K562 (cell line): ENCODE data around the gene GNGT2. TPM values are rescaled to one million over a fixed set of nuclear protein-coding genes. Genes with fewer than 3 reads are reported as not detected.

ENCODE experiments used
- CREBBP ChIP-seq: IDR thresholded peaks from one replicate; pipeline ENCODE4 v1.6.1; 2012; ENCODE audit warnings: low read depth, mild to moderate bottlenecking, control low read depth, inconsistent platforms, low read length
- DMBX1 ChIP-seq: fragments of 250-450 bp; sonication (Bioruptor Pico); IDR thresholded peaks from 2 replicates; pipeline ENCODE4 v1.8.0; 2022; ENCODE audit warnings: inconsistent platforms, mild to moderate bottlenecking, moderate library complexity, borderline replicate concordance
- ETV6 ChIP-seq, 3 experiments: fragments of 150-350 bp in 1 of 3; sonication (generic) in 1 of 3; formaldehyde crosslinking in 1 of 3; IDR thresholded peaks; 2 replicates each; pipeline versions ENCODE4 v1.6.1 to v1.8.0; 2014 to 2022; ENCODE audit warnings: borderline replicate concordance in 2 of 3, low read depth in 2 of 3, antibody characterized with exemption in 1 of 3, low read length in 1 of 3, mild to moderate bottlenecking in 1 of 3, missing genetic modification reagents in 1 of 3
- FOXM1 ChIP-seq, 2 experiments: fragments of 450-650 bp in 1 of 2; sonication (generic) in 1 of 2; formaldehyde crosslinking in 1 of 2; IDR thresholded peaks; 2 replicates each; pipeline versions ENCODE4 v1.6.1 to v1.9.0; 2017 to 2022; ENCODE audit warnings: low read depth in 2 of 2, mild to moderate bottlenecking in 2 of 2, missing genetic modification reagents in 1 of 2, moderate library complexity in 1 of 2
- MED1 ChIP-seq: sonication (generic); formaldehyde crosslinking; IDR thresholded peaks from 2 replicates; pipeline ENCODE4 v1.8.1; 2023; ENCODE audit warnings: missing genetic modification reagents, borderline replicate concordance
- NR2C2 ChIP-seq, 2 experiments: fragments of 200-800 bp in 1 of 2; sonication (Bioruptor generic) in 1 of 2; sonication (generic) in 1 of 2; formaldehyde crosslinking in 1 of 2; IDR thresholded peaks; 2 replicates each; pipeline versions ENCODE4 v1.6.1 to v1.8.0; 2016 to 2022; ENCODE audit warnings: mild to moderate bottlenecking in 1 of 2, missing compliant biosample characterization in 1 of 2, missing genetic modification characterization in 1 of 2, missing genetic modification reagents in 1 of 2
- NRF1 ChIP-seq, 2 experiments: fragments of 450-650 bp; IDR thresholded peaks in 1 of 2; conservative IDR thresholded peaks in 1 of 2; 2 replicates each; pipeline ENCODE4 v1.6.1; 2014; ENCODE audit warnings: mild to moderate bottlenecking in 2 of 2
- POLR2AphosphoS5 ChIP-seq: IDR thresholded peaks from 2 replicates; pipeline ENCODE4 v1.6.1; 2011; ENCODE audit warnings: mild to moderate bottlenecking, low read depth, low read length, moderate library complexity; ENCODE audit not compliant: control insufficient read depth, insufficient read depth
- POLR3A ChIP-seq: IDR thresholded peaks from 2 replicates; pipeline ENCODE4 v1.6.1; 2011; ENCODE audit warnings: borderline replicate concordance, mild to moderate bottlenecking, moderate library complexity; ENCODE audit not compliant: insufficient read length, insufficient read depth; ENCODE audit errors: extremely low read depth
- PPARD ChIP-seq: fragments of 250-450 bp; sonication (Bioruptor Pico); IDR thresholded peaks from 2 replicates; pipeline ENCODE4 v1.8.0; 2022; ENCODE audit warnings: inconsistent platforms, mild to moderate bottlenecking, moderate library complexity
- SMARCC2 ChIP-seq: fragments of 450-650 bp; IDR thresholded peaks from 2 replicates; pipeline ENCODE4 v1.6.1; 2017; ENCODE audit warnings: antibody characterized with exemption, moderate library complexity, mild to moderate bottlenecking, low read depth
- SP2 ChIP-seq: IDR thresholded peaks from 2 replicates; pipeline ENCODE4 v1.6.1; 2011; ENCODE audit warnings: mild to moderate bottlenecking, low read depth, low read length, moderate library complexity; ENCODE audit not compliant: poor library complexity, severe bottlenecking; ENCODE audit errors: extremely low read depth
- VEZF1 ChIP-seq: fragments of 200-800 bp; sonication (Bioruptor generic); IDR thresholded peaks from 2 replicates; pipeline ENCODE4 v1.6.1; 2017; ENCODE audit warnings: missing genetic modification characterization, missing compliant biosample characterization
- ZBTB5 ChIP-seq: fragments of 450-650 bp; IDR thresholded peaks from 2 replicates; pipeline ENCODE4 v1.6.1; 2017; ENCODE audit warnings: antibody characterized with exemption
- ZFX ChIP-seq: sonication (generic); formaldehyde crosslinking; IDR thresholded peaks from 2 replicates; pipeline ENCODE4 v1.8.0; 2022; ENCODE audit warnings: mild to moderate bottlenecking, missing genetic modification reagents, moderate library complexity
- polyA plus RNA-seq, 8 experiments: library from polyadenylated mRNA; depleted of rRNA in 4 of 8; stranded (reverse) in 5 of 8; unstranded in 3 of 8; fragments of >200 nt; fragmentation: Nextera tagmentation in 2 of 8; fragmentation: Illumina TruSeq in 1 of 8; extraction: Ambion mirVana in 2 of 8; extraction: Trizol in 1 of 8; gene quantifications; 2 replicates each; pipeline versions ENCODE4 v1.2.1 to v1.2.3, GENCODE V29; 2011 to 2014; ENCODE audit warnings: inconsistent platforms in 1 of 8, missing spikeins in 1 of 8
- total RNA-seq, 7 experiments: library from RNA; depleted of rRNA in 6 of 7; stranded (reverse); fragments of >200 nt in 6 of 7; fragmentation: Illumina TruSeq in 2 of 7; extraction: Trizol in 2 of 7; gene quantifications; 2 replicates each; pipeline versions ENCODE4 v1.2.1 to v1.2.3, GENCODE V29; 2011 to 2021; ENCODE audit warnings: low replicate concordance in 1 of 7
- TF ChIP-seq, protein P1 (sequence below), 2 experiments: fragments of 450-650 bp; conservative IDR thresholded peaks; 2 replicates each; pipeline ENCODE4 v1.6.1; 2017; ENCODE audit warnings: mild to moderate bottlenecking in 2 of 2, moderate library complexity in 2 of 2
- TF ChIP-seq, protein P2 (sequence below), 2 experiments: IDR thresholded peaks; 2 replicates each; pipeline ENCODE4 v1.6.1; 2011; ENCODE audit warnings: borderline replicate concordance in 1 of 2, control low read depth in 1 of 2, low read depth in 1 of 2, low read length in 1 of 2, mild to moderate bottlenecking in 1 of 2, mixed read lengths in 1 of 2, moderate library complexity in 1 of 2; ENCODE audit not compliant: insufficient read depth in 1 of 2, insufficient read length in 1 of 2, poor library complexity in 1 of 2, severe bottlenecking in 1 of 2; ENCODE audit errors: extremely low read depth in 1 of 2

Gene GNGT2
- total and polyA plus RNA-seq, 9 of the 15 experiments (the other 6 are each of a cell fraction or from before 2014, with no cell fraction given): not detected

GRCh38 chr17:49191917-49192741 lies 18.2 kb downstream of the GNGT2 start (continued):
- peak; percentile 91 for TF ChIP-seq ZFX (CRISPR knock-in tag)
- no peak for TF ChIP-seq CREBBP
- peak; percentile 58; the same call in 1 of the 2 replicates for TF ChIP-seq DMBX1
- TF ChIP-seq ZBTB5: peak; percentile 82
- TF ChIP-seq SP2: no peak
- TF ChIP-seq, protein P1, sequence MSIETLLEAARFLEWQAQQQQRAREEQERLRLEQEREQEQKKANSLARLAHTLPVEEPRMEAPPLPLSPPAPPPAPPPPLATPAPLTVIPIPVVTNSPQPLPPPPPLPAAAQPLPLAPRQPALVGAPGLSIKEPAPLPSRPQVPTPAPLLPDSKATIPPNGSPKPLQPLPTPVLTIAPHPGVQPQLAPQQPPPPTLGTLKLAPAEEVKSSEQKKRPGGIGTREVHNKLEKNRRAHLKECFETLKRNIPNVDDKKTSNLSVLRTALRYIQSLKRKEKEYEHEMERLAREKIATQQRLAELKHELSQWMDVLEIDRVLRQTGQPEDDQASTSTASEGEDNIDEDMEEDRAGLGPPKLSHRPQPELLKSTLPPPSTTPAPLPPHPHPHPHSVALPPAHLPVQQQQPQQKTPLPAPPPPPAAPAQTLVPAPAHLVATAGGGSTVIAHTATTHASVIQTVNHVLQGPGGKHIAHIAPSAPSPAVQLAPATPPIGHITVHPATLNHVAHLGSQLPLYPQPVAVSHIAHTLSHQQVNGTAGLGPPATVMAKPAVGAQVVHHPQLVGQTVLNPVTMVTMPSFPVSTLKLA (conservative IDR thresholded peaks at IDR 0.05): peak; percentile 85 to 94
- TF ChIP-seq NR2C2 (CRISPR knock-in tag; IDR thresholded peaks at IDR 0.05): no peak; the same call in 1 of the 2 replicates
- peak; percentile 63 for TF ChIP-seq NR2C2 (tag; IDR thresholded peaks at IDR 0.05)
- TF ChIP-seq ETV6 (IDR thresholded peaks at IDR 0.05; ENCODE audit: borderline replicate concordance in 1 of 2, low read depth in 2 of 2, low read length in 1 of 2): 0 out of 4 replicates have a peak, but pooled peaks of 1 of the 2 experiments have one; percentile 37
- TF ChIP-seq ETV6 (CRISPR knock-in tag; IDR thresholded peaks at IDR 0.05; ENCODE audit: borderline replicate concordance): peak; percentile 32; the same call in 1 of the 2 replicates
- peak; percentile 93 for TF ChIP-seq POLR3A
- peak; percentile 58 for TF ChIP-seq VEZF1 (CRISPR knock-in tag)
- peak; percentile 64 for TF ChIP-seq POLR2AphosphoS5
- TF ChIP-seq, protein P2, sequence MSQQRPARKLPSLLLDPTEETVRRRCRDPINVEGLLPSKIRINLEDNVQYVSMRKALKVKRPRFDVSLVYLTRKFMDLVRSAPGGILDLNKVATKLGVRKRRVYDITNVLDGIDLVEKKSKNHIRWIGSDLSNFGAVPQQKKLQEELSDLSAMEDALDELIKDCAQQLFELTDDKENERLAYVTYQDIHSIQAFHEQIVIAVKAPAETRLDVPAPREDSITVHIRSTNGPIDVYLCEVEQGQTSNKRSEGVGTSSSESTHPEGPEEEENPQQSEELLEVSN (IDR thresholded peaks at IDR 0.05; ENCODE audit: borderline replicate concordance in 1 of 2, extremely low read depth in 1 of 2, insufficient read depth in 1 of 2, insufficient read length in 1 of 2, low read depth in 1 of 2, low read length in 1 of 2, poor library complexity in 1 of 2, severe bottlenecking in 1 of 2): peak; percentile 96 to 99
- peak; percentile 92 for TF ChIP-seq FOXM1 (IDR thresholded peaks at IDR 0.05; ENCODE audit: low read depth)
- TF ChIP-seq FOXM1 (CRISPR knock-in tag; IDR thresholded peaks at IDR 0.05; ENCODE audit: low read depth): peak; percentile 93
- TF ChIP-seq MED1 (CRISPR knock-in tag): no peak
- peak; percentile 93 for TF ChIP-seq SMARCC2
- TF ChIP-seq PPARD (CRISPR knock-in tag): no peak
- no peak; a peak in 1 of 4 replicates for TF ChIP-seq NRF1 (conservative IDR thresholded peaks at IDR 0.05 in 1 of 2, IDR thresholded peaks at IDR 0.05 in 1 of 2)
